DND-41 (cell line): ENCODE results near the gene HBG2.

Experiments
- ATAC-seq: fragments of 200-7000 bp; cut with Tn5 transposase; 3 replicates; pipeline ENCODE4 v1.9.1; 2021; ENCODE audit warnings: low read depth; ENCODE audit not compliant: insufficient read depth
- DNase-seq: peaks from one replicate; pipeline ENCODE4 v3.0.0-alpha.2; 2020
- H2AFZ ChIP-seq: 2 replicates; pipeline ENCODE4 v1.6.0; 2012; ENCODE audit warnings: low read depth, low read length
- H3K27ac ChIP-seq: 2 replicates; pipeline ENCODE4 v1.5.1; 2012; ENCODE audit warnings: low read length, inconsistent platforms
- H3K27me3 ChIP-seq: fragments of 200-600 bp; sonication (generic); 2 replicates; pipeline ENCODE4 v1.6.0; 2012; ENCODE audit warnings: low read length, mild to moderate bottlenecking, inconsistent platforms; ENCODE audit not compliant: insufficient read depth, poor library complexity
- H3K36me3 ChIP-seq: 2 replicates; pipeline ENCODE4 v1.5.1; 2012; ENCODE audit warnings: low read length, inconsistent platforms; ENCODE audit not compliant: insufficient read depth
- H3K4me1 ChIP-seq: 2 replicates; pipeline ENCODE4 v1.5.1; 2012; ENCODE audit warnings: mild to moderate bottlenecking, low read length; ENCODE audit not compliant: insufficient read depth
- H3K4me2 ChIP-seq: 2 replicates; pipeline ENCODE4 v1.6.0; 2012; ENCODE audit warnings: mild to moderate bottlenecking, moderate library complexity, low read length, inconsistent platforms; ENCODE audit not compliant: insufficient read depth
- H3K4me3 ChIP-seq, 2 experiments: fragments of 200-600 bp in 1 of 2; shearing (Covaris generic) in 1 of 2; 2 replicates each; pipeline ENCODE4 v1.5.1; 2012 to 2016; ENCODE audit warnings: inconsistent platforms in 2 of 2, low read length in 2 of 2, mild to moderate bottlenecking in 2 of 2, low read depth in 1 of 2, moderate library complexity in 1 of 2
- H3K79me2 ChIP-seq: 2 replicates; pipeline ENCODE4 v1.6.0; 2012; ENCODE audit warnings: low read length, inconsistent platforms; ENCODE audit not compliant: insufficient read depth
- H3K9ac ChIP-seq: 2 replicates; pipeline ENCODE4 v1.6.0; 2012; ENCODE audit warnings: low read depth, mild to moderate bottlenecking, inconsistent platforms, low read length, moderate library complexity
- H3K9me3 ChIP-seq: 2 replicates; pipeline ENCODE4 v1.5.1; 2012; ENCODE audit warnings: low read length, moderate library complexity, mild to moderate bottlenecking, inconsistent platforms; ENCODE audit not compliant: insufficient read depth, severe bottlenecking
- H4K20me1 ChIP-seq: 2 replicates; pipeline ENCODE4 v1.6.0; 2012; ENCODE audit warnings: low read length; ENCODE audit not compliant: insufficient read depth
- EZH2 ChIP-seq: IDR thresholded peaks from 3 replicates; pipeline ENCODE4 v1.6.1; 2012; ENCODE audit warnings: borderline replicate concordance, low read depth, mild to moderate bottlenecking, moderate library complexity, low read length, inconsistent platforms; ENCODE audit not compliant: severe bottlenecking
- TF ChIP-seq, protein P1 (sequence below): IDR thresholded peaks from 2 replicates; pipeline ENCODE4 v1.5.1; 2012; ENCODE audit warnings: borderline replicate concordance, low read length, moderate library complexity, mild to moderate bottlenecking; ENCODE audit not compliant: poor library complexity, severe bottlenecking; ENCODE audit errors: extremely low read depth

HBG2 gene

DNA sequence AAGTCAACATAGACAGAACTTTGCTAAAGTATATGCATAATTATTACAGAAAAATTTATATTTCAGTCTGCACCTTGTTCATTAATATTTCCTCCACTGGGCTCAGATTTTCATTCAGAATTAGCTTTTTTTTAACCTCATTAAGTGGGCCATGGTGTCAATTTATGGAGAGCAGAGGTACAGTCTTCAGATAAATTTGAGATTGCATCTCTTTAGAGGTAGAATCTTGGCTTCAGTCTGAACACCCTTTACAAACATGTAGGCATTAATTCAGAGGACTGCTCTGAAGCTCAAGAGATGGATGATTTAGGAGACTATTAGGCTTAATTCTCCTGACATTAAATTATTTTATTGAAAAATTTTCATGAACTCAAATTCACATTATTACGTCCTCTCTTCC lies 24.3 kb downstream of the HBG2 start:
- DNase-seq = no peak
- no peak overlapping the region for H3K4me3 ChIP-seq
- ATAC-seq = no peak

DNA sequence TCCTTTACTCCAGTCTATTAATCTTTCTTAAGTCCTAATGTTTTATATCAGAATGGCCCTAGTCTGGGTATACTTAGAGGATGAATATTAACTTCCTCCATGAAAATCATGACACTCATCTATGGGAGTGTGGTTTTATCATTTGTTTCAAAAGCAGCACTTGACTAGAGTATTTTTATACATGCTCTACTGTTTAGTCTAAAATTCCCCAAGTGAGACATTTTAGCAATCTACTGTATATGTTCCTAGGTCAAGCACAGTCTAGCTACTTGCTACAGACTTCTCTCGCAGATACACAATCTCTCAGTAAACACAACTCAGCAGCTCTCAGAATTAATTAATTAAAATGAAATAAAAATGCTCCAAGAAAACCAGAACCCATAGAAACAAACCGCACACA lies 24.8 kb downstream of the HBG2 start:
- Histone ChIP-seq H3K4me1 (no peaks in the 10 kb centered on the region), H3K27ac (no peak overlapping the region), H3K36me3 (no peaks in the 10 kb centered on the region), H3K4me2 (no peak overlapping the region), H3K27me3 (peaks cover 11% of the 10 kb centered on the region), H3K9me3 (no peaks in the 10 kb centered on the region), H3K4me3 (no peak overlapping the region), H4K20me1 (no peaks in the 10 kb centered on the region), H2AFZ (no peak overlapping the region), H3K79me2 (no peaks in the 10 kb centered on the region), H3K9ac (no peak overlapping the region)
- TF ChIP-seq EZH2 = no peak
- TF ChIP-seq, protein P1, sequence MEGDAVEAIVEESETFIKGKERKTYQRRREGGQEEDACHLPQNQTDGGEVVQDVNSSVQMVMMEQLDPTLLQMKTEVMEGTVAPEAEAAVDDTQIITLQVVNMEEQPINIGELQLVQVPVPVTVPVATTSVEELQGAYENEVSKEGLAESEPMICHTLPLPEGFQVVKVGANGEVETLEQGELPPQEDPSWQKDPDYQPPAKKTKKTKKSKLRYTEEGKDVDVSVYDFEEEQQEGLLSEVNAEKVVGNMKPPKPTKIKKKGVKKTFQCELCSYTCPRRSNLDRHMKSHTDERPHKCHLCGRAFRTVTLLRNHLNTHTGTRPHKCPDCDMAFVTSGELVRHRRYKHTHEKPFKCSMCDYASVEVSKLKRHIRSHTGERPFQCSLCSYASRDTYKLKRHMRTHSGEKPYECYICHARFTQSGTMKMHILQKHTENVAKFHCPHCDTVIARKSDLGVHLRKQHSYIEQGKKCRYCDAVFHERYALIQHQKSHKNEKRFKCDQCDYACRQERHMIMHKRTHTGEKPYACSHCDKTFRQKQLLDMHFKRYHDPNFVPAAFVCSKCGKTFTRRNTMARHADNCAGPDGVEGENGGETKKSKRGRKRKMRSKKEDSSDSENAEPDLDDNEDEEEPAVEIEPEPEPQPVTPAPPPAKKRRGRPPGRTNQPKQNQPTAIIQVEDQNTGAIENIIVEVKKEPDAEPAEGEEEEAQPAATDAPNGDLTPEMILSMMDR = no peak
- ATAC-seq (no peak), DNase-seq (no peak)

More for the DNA sequence above, 24.3 kb downstream of the HBG2 start:
- peaks cover 11% of the 10 kb centered on the region for H3K27me3 ChIP-seq
- no peak overlapping the region for H3K27ac ChIP-seq
- H3K9me3 ChIP-seq = no peaks in the 10 kb centered on the region
- H3K36me3 ChIP-seq = no peaks in the 10 kb centered on the region
- no peak overlapping the region for H3K4me2 ChIP-seq
- no peak overlapping the region for H3K9ac ChIP-seq
- no peak for TF ChIP-seq EZH2
- TF ChIP-seq, protein P1 = no peak
- H3K4me1 ChIP-seq = no peaks in the 10 kb centered on the region
- no peaks in the 10 kb centered on the region for H4K20me1 ChIP-seq
- no peak overlapping the region for H2AFZ ChIP-seq
- no peaks in the 10 kb centered on the region for H3K79me2 ChIP-seq

DNA sequence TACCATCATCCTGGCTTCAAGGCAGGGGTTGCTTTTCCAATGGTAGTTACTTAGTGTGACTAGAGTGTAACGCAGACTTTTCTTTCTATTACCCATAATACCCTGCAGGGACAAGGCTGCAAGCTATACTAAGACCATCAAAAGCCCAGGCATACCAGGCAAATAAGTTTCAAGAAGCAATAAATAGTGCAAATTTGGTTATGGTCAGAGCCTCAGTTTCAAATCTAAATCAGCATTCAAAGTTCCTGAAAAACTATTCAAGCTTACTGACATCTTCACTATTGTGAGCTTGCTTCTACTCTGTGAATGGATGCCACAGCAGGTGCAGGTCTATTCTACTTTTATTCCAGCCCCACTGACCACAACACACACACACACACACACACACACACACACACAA lies 25.2 kb downstream of the HBG2 start:
- H3K9ac ChIP-seq = no peak overlapping the region
- H3K9me3 ChIP-seq = no peaks in the 10 kb centered on the region
- peaks cover 11% of the 10 kb centered on the region for H3K27me3 ChIP-seq
- H3K36me3 ChIP-seq = no peaks in the 10 kb centered on the region
- no peak for ATAC-seq
- TF ChIP-seq, protein P1 = no peak
- TF ChIP-seq EZH2 = no peak
- H3K4me2 ChIP-seq = no peak overlapping the region
- DNase-seq = no peak
- H3K4me1 ChIP-seq = no peaks in the 10 kb centered on the region
- no peak overlapping the region for H2AFZ ChIP-seq
- H3K4me3 ChIP-seq = no peak overlapping the region
- H3K79me2 ChIP-seq = no peaks in the 10 kb centered on the region
- H3K27ac ChIP-seq = no peak overlapping the region
- no peaks in the 10 kb centered on the region for H4K20me1 ChIP-seq

DNA sequence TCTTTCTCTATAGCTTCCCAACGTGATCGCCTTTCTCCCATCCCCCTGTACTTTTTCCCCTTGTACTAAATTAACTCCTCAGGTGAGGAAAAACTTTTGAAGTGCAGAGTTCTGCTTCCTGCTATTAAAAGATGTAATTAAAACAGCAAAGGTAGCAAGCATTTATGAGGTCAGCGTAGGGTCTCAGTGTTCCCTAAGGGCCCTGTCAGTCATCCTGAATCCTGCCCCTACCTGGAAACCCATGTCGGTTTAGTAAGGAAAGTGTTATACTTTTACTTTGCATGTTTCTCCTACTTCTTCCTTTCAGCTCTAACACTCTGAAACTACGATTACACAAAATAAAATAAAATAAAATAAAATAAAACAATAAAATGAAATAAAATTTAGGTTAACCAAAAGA lies 26.5 kb downstream of the HBG2 start:
- Histone ChIP-seq H3K4me2 (no peak overlapping the region), H3K36me3 (no peaks in the 10 kb centered on the region), H3K27ac (no peak overlapping the region), H3K4me1 (no peaks in the 10 kb centered on the region), H2AFZ (no peak overlapping the region), H3K27me3 (peaks cover 7% of the 10 kb centered on the region), H3K4me3 (no peak overlapping the region), H3K79me2 (no peaks in the 10 kb centered on the region), H3K9ac (no peak overlapping the region), H3K9me3 (no peaks in the 10 kb centered on the region), H4K20me1 (no peaks in the 10 kb centered on the region)
- DNase-seq = no peak
- TF ChIP-seq EZH2 = no peak
- TF ChIP-seq, protein P1 = no peak
- no peak for ATAC-seq
